HepG2 (cell line): ENCODE data around the gene ZNF800. TPM values are rescaled to one million over a fixed set of nuclear protein-coding genes. Genes with fewer than 3 reads are reported as not detected.

ENCODE experiments used
- ATRX ChIP-seq: sonication (generic); formaldehyde crosslinking; IDR thresholded peaks from 2 replicates; pipeline ENCODE4 v1.4.0; 2020; ENCODE audit warnings: missing genetic modification reagents, borderline replicate concordance
- BCL3 ChIP-seq: sonication (generic); formaldehyde crosslinking; IDR thresholded peaks from 2 replicates; pipeline ENCODE4 v1.5.1; 2020; ENCODE audit warnings: mild to moderate bottlenecking, missing genetic modification reagents, moderate library complexity
- CHCHD3 ChIP-seq: sonication (generic); formaldehyde crosslinking; IDR thresholded peaks from 2 replicates; pipeline ENCODE4 v1.8.0; 2022; ENCODE audit warnings: mild to moderate bottlenecking, missing genetic modification reagents, moderate library complexity
- DMAP1 ChIP-seq: IDR thresholded peaks from 2 replicates; pipeline ENCODE4 v1.6.1; 2016
- DRAP1 ChIP-seq: IDR thresholded peaks from 2 replicates; pipeline ENCODE4 v1.6.1; 2016; ENCODE audit warnings: missing genetic modification reagents, missing compliant biosample characterization
- GMEB2 ChIP-seq: IDR thresholded peaks from 2 replicates; pipeline ENCODE4 v1.6.1; 2016; ENCODE audit warnings: missing biosample characterization, missing genetic modification reagents, low read depth
- MED1 ChIP-seq: sonication (generic); formaldehyde crosslinking; IDR thresholded peaks from 2 replicates; pipeline ENCODE4 v1.4.0; 2020; ENCODE audit warnings: missing genetic modification reagents
- ONECUT2 ChIP-seq: sonication (generic); formaldehyde crosslinking; IDR thresholded peaks from 2 replicates; pipeline ENCODE4 v1.4.0; 2020; ENCODE audit warnings: missing genetic modification reagents
- PLSCR1 ChIP-seq: sonication (generic); formaldehyde crosslinking; IDR thresholded peaks from 2 replicates; pipeline ENCODE4 v1.5.0; 2020; ENCODE audit warnings: missing genetic modification reagents, mild to moderate bottlenecking, borderline replicate concordance
- PPARG ChIP-seq: conservative IDR thresholded peaks from 2 replicates; pipeline ENCODE4 v1.6.1; 2016; ENCODE audit warnings: missing biosample characterization, missing genetic modification reagents
- SIX1 ChIP-seq: sonication (generic); formaldehyde crosslinking; IDR thresholded peaks from 2 replicates; pipeline ENCODE4 v1.4.0; 2020; ENCODE audit warnings: missing genetic modification reagents, borderline replicate concordance
- SRF ChIP-seq: IDR thresholded peaks from 2 replicates; pipeline ENCODE4 v1.6.1; 2011; ENCODE audit warnings: mild to moderate bottlenecking, low read depth, low read length, moderate library complexity
- THAP8 ChIP-seq: sonication (generic); formaldehyde crosslinking; IDR thresholded peaks from 2 replicates; pipeline ENCODE4 v1.5.1; 2020; ENCODE audit warnings: missing genetic modification reagents, mild to moderate bottlenecking, borderline replicate concordance
- ZNF18 ChIP-seq: sonication (generic); formaldehyde crosslinking; IDR thresholded peaks from 2 replicates; pipeline ENCODE4 v1.8.0; 2022; ENCODE audit warnings: mild to moderate bottlenecking, missing genetic modification reagents; ENCODE audit not compliant: insufficient replicate concordance
- ZNF180 ChIP-seq: sonication (generic); formaldehyde crosslinking; IDR thresholded peaks from 2 replicates; pipeline ENCODE4 v1.4.0; 2020; ENCODE audit warnings: low read depth, missing genetic modification reagents, borderline replicate concordance
- ZNF253 ChIP-seq: sonication (generic); formaldehyde crosslinking; IDR thresholded peaks from 2 replicates; pipeline ENCODE4 v1.8.0; 2022; ENCODE audit warnings: mild to moderate bottlenecking, missing genetic modification reagents, borderline replicate concordance
- ZNF256 ChIP-seq: sonication (generic); formaldehyde crosslinking; conservative IDR thresholded peaks from 2 replicates; pipeline ENCODE4 v1.4.0; 2020; ENCODE audit warnings: missing genetic modification reagents
- ZNF280B ChIP-seq: sonication (generic); formaldehyde crosslinking; IDR thresholded peaks from 2 replicates; pipeline ENCODE4 v1.5.0; 2020; ENCODE audit warnings: missing genetic modification reagents, mild to moderate bottlenecking, borderline replicate concordance
- ZNF362 ChIP-seq: sonication (generic); formaldehyde crosslinking; IDR thresholded peaks from 2 replicates; pipeline ENCODE4 v1.4.0; 2020; ENCODE audit warnings: missing genetic modification reagents, mild to moderate bottlenecking, borderline replicate concordance
- ZNF672 ChIP-seq: sonication (generic); formaldehyde crosslinking; IDR thresholded peaks from 2 replicates; pipeline ENCODE4 v1.8.1; 2022; ENCODE audit warnings: missing genetic modification reagents
- polyA plus RNA-seq, 8 experiments: library from polyadenylated mRNA; depleted of rRNA in 3 of 8; stranded (reverse) in 7 of 8; unstranded in 1 of 8; fragments of >200 nt; fragmentation: Illumina TruSeq in 4 of 8; extraction: Trizol in 4 of 8; gene quantifications; 2 replicates each; pipeline versions ENCODE4 v1.2.1 to v1.2.3, GENCODE V29; 2011 to 2016; ENCODE audit warnings: low read depth in 4 of 8, missing spikeins in 1 of 8, mixed read lengths in 1 of 8; ENCODE audit not compliant: insufficient read depth in 1 of 8
- total RNA-seq, 5 experiments: library from RNA; depleted of rRNA; stranded (reverse); fragments of >200 nt; fragmentation: Illumina TruSeq; extraction: Trizol; gene quantifications; 2 replicates each; pipeline ENCODE4 v1.2.3, GENCODE V29; 2016; ENCODE audit warnings: low read depth in 1 of 5

Gene ZNF800
- total and polyA plus RNA-seq, 2 of the 13 experiments (the other 11 are each of a cell fraction or from before 2014, with no cell fraction given) = 7.1 to 12.7 TPM

- TF ChIP-seq ZNF256 (CRISPR knock-in tag) (no peak), BCL3 (no peak), ZNF672 (no peak), ZNF280B (no peak), DRAP1 (CRISPR knock-in tag) (no peak), ATRX (CRISPR knock-in tag) (no peak), ONECUT2 (CRISPR knock-in tag) (no peak), ZNF253 (CRISPR knock-in tag) (no peak), DMAP1 (CRISPR knock-in tag) (no peak), ZNF18 (no peak), ZNF180 (CRISPR knock-in tag) (no peak), MED1 (CRISPR knock-in tag) (no peak), PPARG (CRISPR knock-in tag) (no peak), ZNF362 (CRISPR knock-in tag) (no peak), PLSCR1 (CRISPR knock-in tag) (no peak), SRF (no peak), SIX1 (CRISPR knock-in tag) (no peak), GMEB2 (no peak), THAP8 (no peak), CHCHD3 (peak; percentile 44; the same call in 1 of the 2 replicates)
These were observed 44.8 kb downstream of the ZNF800 start (continued) for GRCh38 chr7:127347567-127348246.
